ENCODE data around the gene PPP2R2C. TPM values are rescaled to one million over a fixed set of nuclear protein-coding genes. Genes with fewer than 3 reads are reported as not detected.

Gene PPP2R2C
- total and polyA plus RNA-seq, 9 of the 15 experiments (the other 6 are each of a cell fraction or from before 2014, with no cell fraction given): 0.04 to 0.06 TPM; not detected in 7

DNA sequence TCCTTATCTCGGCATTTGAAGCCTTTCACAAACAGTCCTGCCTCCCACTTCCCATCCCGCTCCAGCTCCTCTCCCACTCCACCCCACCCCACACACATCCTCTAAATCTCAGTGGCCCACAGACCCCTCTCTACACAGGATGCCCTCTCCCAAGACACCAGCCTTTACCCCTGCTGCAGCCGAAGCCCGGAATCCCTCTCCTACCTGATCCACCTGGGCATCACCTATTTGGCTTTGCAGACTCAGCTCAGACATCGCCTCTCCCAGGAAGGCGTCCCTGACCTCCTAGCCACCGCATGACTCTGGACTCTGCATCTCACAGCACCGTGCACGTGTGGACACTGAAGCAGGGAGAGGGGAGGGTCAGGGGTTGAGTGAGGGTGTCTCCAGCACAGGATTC, 11.5 kb downstream of the PPP2R2C start:
- H3K9me3 ChIP-seq (replicated peaks; ENCODE audit: control insufficient read depth, insufficient read depth, low read depth, low read length): no peaks in the 10 kb centered on the region
- no peaks in the 10 kb centered on the region for H3K9me1 ChIP-seq (ENCODE audit: control insufficient read depth, insufficient read depth, low read length)
- no peak overlapping the region for H3K4me2 ChIP-seq (ENCODE audit: insufficient read depth, low read length)
- FAIRE-seq (no peak), ATAC-seq (no peak), DNase-seq (ENCODE audit: extremely low read depth in 1 of 4, low spot score in 3 of 4) (no peak)
- ChIA-PET CTCF (ENCODE audit: low intra/inter-chr PET ratio) (no interaction called here), POLR2A (no interaction called here)
- H3K4me1 ChIP-seq (replicated peaks in 1 of 2; ENCODE audit: control insufficient read depth in 2 of 2, insufficient read depth in 2 of 2, low read length in 2 of 2): no peaks in the 10 kb centered on the region
- H3K9ac ChIP-seq (ENCODE audit: insufficient read depth in 1 of 2, low read depth in 2 of 2, low read length in 2 of 2): no peak overlapping the region
- intact Hi-C loops (cut with micrococcal nuclease): no loop called here
- H3K27me3 ChIP-seq (ENCODE audit: control insufficient read depth in 2 of 2, insufficient read depth in 2 of 2, low read length in 2 of 2): peaks cover 0 to 11% of the 10 kb centered on the region in 2 experiments; a peak in 3 of 5 replicates
- TF ChIP-seq MEIS2 (IDR thresholded peaks at IDR 0.05; ENCODE audit: partially characterized antibody) (no peak), NCOA4 (IDR thresholded peaks at IDR 0.05; ENCODE audit: partially characterized antibody) (no peak), NFIX (CRISPR knock-in tag; IDR thresholded peaks at IDR 0.05; ENCODE audit: low read depth) (no peak), MYBL2 (IDR thresholded peaks at IDR 0.05; ENCODE audit: low read depth) (no peak), MYBL2 (CRISPR knock-in tag; IDR thresholded peaks at IDR 0.05; ENCODE audit: borderline replicate concordance) (no peak), TCF7L2 (IDR thresholded peaks at IDR 0.05; ENCODE audit: low read depth, low read length) (no peak), BCOR (IDR thresholded peaks at IDR 0.05) (no peak), ETV1 (tag; conservative IDR thresholded peaks at IDR 0.05; ENCODE audit: low read depth) (no peak), SP2 (IDR thresholded peaks at IDR 0.05; ENCODE audit: extremely low read depth, low read depth, low read length, poor library complexity, severe bottlenecking) (no peak), TOE1 (IDR thresholded peaks at IDR 0.05; ENCODE audit: borderline replicate concordance) (no peak), TOE1 (CRISPR knock-in tag; IDR thresholded peaks at IDR 0.05; ENCODE audit: borderline replicate concordance, low read depth) (no peak), ZNF79 (CRISPR knock-in tag; IDR thresholded peaks at IDR 0.05; ENCODE audit: low read depth) (no peak), ESRRB (CRISPR knock-in tag; IDR thresholded peaks at IDR 0.05; ENCODE audit: borderline replicate concordance) (no peak), LARP7 (IDR thresholded peaks at IDR 0.05) (no peak), ZNF184 (CRISPR knock-in tag; IDR thresholded peaks at IDR 0.05) (no peak), PRMT5 (CRISPR knock-in tag; IDR thresholded peaks at IDR 0.05) (no peak)
- no TSS peak for BruUV-seq (replicated peaks)
- H3K4me3 ChIP-seq: no peak overlapping the region
- in situ Hi-C loops (cut with MboI): no loop called here
- H3K79me2 ChIP-seq (ENCODE audit: control insufficient read depth, insufficient read depth, low read length): no peaks in the 10 kb centered on the region
- H3K36me3 ChIP-seq (ENCODE audit: control insufficient read depth, insufficient read depth, low read length): no peaks in the 10 kb centered on the region
- no peaks in the 10 kb centered on the region for H4K20me1 ChIP-seq (replicated peaks; ENCODE audit: control insufficient read depth, insufficient read depth, low read length)
- H3K27ac ChIP-seq (ENCODE audit: extremely low read depth, low read depth, low read length): no peak overlapping the region
- H2AFZ ChIP-seq (ENCODE audit: low read depth, low read length): no peak overlapping the region
- 1% methylated on average over 9 of the region's 9 CpGs for WGBS (ENCODE audit: insufficient coverage, low coverage, missing lambda C conversion rate)
